GM21381 (cell line): ENCODE data around the gene LRP1B.
"Not testable (repeated sequence)": the region's sequence is repeated elsewhere in the genome, so short reads cannot be mapped to it uniquely, and the experiment has no call there.

ENCODE experiments used
- ATAC-seq: cut with Tn5 transposase; IDR thresholded peaks from one replicate; pipeline ENCODE4 v1.9.1; 2021; ENCODE audit warnings: mild to moderate bottlenecking, moderate library complexity; ENCODE audit not compliant: unreplicated experiment

LRP1B gene

GRCh38 chr2:140601342-140601741, 1529.5 kb downstream of the LRP1B start:
- no peak for ATAC-seq

- ATAC-seq, result no peak
Measured at GRCh38 chr2:140600116-140600515, 1530.7 kb downstream of the LRP1B start.

- ATAC-seq, result no peak
Measured at GRCh38 chr2:140597836-140598235, 1533.0 kb downstream of the LRP1B start.

DNA sequence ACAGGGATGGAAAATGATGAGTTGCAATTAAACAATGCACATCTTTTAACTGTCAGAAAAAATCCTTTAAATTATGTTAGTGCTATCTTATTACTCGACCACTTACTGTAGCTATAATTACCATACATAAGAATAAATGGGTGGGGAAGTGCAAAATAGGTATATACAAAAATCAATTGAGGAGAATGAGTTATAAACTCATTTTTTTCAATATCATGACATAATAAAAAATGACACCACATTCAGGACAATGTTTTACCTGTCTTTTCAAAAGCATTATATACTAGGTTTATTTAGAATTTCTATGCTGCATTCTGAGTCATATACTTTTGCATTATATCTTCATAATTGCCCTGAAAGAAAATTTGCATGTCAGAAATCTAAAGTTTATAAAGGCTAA, 1533.6 kb downstream of the LRP1B start:
- ATAC-seq, result no peak

DNA sequence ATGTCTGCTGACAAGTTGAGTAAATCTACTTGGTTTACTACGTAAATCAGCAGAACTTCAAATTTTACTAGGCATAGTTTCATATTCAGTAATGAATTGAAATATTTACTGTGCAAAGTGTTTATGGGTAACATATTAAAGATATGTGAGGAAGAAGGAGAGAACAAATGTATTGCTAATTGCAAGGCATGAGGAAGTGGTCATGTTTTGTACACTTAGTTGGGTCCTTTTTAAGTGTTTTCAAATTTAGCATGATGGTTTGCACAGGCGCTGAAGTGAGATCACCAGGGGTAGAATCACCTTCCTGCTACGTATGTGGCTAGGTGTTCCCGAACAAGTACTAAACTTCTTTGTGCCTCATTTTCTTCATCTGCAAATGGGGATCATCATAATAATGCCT, 1534.4 kb downstream of the LRP1B start:
- no peak for ATAC-seq

GRCh38 chr2:140595107-140595506, 1535.7 kb downstream of the LRP1B start:
- no peak for ATAC-seq

- ATAC-seq, result no peak
Measured at GRCh38 chr2:140593132-140593531, 1537.7 kb downstream of the LRP1B start.

DNA sequence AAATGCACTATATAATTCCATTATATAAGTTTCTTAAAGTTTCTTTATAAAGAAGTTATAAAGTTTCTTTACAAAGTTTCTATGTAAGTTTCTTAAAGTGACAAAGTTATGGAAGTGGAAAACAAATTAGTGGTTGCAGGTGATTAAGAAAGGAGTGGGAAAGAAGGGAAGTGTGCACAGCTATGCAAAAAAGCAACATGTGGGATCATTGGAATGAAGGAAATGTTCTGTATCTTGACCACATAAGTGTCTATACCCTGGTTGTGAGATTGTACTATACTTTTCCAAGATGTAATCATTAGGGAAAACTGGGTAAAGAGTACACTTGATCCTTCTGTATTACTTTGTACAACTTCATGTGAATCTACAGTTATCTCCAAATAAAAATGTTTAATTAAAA, 1541.1 kb downstream of the LRP1B start:
- no peak for ATAC-seq

DNA sequence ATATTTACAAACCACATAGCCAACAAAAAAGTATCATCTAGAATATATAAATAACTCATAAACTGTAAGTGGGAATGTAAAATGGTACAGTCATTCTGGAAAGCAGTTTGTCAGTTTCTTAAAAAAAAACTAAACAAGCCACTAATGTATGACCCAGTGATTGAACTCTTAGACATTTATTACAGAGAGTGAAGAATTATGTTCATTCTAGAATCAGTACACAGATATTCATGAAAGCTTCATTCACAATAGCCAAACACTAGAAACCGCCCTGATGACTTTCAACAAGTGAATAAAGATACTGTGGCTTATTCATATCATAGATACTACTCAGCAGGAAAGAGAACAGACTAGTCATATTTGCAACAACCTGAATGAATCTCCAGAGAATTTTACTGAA, 1541.5 kb downstream of the LRP1B start:
- no peak for ATAC-seq

- ATAC-seq, result peak; percentile 78
Measured at GRCh38 chr2:140586379-140586778, 1544.4 kb downstream of the LRP1B start.

GRCh38 chr2:140585016-140585415, 1545.8 kb downstream of the LRP1B start:
- no peak for ATAC-seq

DNA sequence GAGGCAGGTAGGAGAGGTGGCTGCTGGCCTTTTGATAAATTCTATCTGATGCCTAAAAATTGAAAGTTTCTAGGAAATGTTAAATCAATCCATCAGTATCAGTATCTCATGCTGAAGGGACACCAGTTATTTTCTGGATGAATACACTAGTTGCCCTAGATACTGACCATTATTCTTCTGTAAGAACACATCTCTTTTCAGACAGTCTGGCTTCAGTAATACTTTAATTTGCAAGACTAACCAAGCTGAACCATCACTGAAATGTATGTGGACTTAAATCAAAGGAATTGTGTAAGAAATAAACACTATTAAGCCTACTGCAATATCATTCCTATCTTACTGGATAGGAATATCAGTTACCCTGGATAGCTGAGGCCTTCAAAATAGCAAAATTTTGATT, 1546.3 kb downstream of the LRP1B start:
- no peak for ATAC-seq

DNA sequence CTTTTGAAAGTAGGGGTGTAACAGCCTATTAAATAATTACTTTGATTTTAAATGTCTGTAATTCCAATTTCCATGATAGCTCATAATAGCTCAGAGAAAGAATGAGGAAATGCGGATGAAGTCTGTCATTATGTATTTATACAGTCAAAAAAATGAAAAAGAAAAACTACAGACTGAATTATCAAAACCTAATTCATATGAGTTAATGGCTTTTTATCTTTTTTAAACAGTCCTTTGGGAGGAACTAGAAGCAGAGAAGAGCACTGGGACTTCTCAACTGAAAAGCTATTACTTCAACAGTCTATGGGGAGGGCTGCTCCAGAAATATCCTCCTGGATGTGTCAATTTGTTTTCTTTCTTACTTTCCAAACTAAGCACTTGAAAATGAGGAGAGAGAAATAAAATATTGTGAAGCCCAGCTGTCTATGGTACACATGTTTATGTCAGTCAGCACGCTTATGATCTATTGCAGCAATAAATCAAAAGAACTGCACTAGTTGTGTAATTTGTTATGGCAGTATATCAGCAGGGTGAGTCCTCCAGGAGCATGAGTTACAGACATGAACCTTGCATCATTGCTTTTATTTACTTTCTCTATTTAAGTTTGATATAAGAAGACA, 1550.2 kb downstream of the LRP1B start:
- ATAC-seq, result no peak

GRCh38 chr2:140577453-140577852, 1553.4 kb downstream of the LRP1B start:
- no peak for ATAC-seq

DNA sequence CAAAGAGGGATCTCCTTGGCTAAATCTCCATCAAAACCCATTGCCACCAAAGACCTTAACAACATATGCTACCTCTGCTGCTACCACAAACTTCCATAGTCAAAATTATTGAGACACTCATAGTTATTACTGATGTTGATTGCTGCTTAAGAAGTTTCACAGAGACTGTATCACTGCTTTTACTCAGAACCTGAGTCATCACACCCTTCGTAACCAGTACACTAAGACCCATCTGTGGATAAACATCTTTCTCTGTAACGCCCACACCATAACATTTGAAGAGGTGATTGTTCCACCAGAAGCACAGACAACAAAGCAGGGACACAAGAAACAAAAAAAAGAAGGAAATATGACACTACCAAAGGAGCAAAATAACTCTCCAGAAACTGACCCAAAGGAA, 1563.1 kb downstream of the LRP1B start:
- ATAC-seq, result no peak

DNA sequence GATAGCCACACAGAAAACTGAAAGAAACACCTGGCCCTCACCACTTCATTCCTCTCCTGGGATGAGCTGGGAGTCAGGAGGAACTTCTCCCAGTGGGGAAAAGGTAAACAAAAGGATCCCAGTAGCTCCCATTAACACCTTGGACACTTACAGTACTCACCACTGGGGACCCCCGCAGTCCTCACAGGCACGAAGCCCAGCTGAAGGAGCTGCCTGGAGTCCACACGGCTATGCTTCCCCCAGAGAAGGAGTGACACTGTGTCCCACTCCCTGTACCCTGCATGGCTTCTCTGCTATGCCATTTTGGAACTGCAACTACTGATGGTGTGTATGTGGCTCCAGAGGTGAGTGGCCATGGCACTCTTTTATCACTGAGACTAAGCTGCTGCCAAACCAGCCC, 1565.1 kb downstream of the LRP1B start:
- ATAC-seq, result no peak

DNA sequence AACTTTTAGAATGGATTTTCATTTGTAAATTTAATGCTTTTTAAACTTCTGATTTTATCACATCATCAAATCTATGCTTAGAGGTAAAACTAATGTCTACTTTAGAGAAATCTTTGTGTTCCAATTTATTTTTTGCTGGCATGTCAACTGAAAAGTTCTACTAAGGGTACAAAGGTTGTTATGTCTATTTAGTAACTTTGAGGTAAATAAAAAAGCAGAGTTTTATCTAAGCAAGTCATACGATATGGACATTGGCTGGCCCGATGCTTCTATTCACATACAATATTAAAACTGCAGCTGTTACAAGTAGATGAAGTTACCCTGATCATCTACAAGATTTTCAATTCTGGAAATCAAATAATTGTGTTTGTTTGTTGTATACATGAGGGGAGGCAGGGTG, 1575.1 kb downstream of the LRP1B start:
- ATAC-seq, result no peak

GRCh38 chr2:140552634-140553033, 1578.2 kb downstream of the LRP1B start:
- no peak for ATAC-seq

- no peak for ATAC-seq
Measured at GRCh38 chr2:140551287-140551686, 1579.5 kb downstream of the LRP1B start.

- ATAC-seq, result no peak
Measured at GRCh38 chr2:140550821-140551220, 1580.0 kb downstream of the LRP1B start.

GRCh38 chr2:140544769-140545168, 1586.0 kb downstream of the LRP1B start:
- not testable (repeated sequence) for ATAC-seq

- ATAC-seq, result no peak
Measured at GRCh38 chr2:140542627-140543026, 1588.2 kb downstream of the LRP1B start.

GRCh38 chr2:140539242-140539875, 1591.5 kb downstream of the LRP1B start:
- no peak for ATAC-seq
